Measurements from ENCODE around the gene SLC6A5. TPM values are rescaled to one million over a fixed set of nuclear protein-coding genes. Genes with fewer than 3 reads are reported as not detected.

Gene SLC6A5
- total and polyA plus RNA-seq, 2 of the 8 experiments (the other 6 are each of a cell fraction or from before 2014, with no cell fraction given) = not detected

GRCh38 chr11:20611892-20612291, 12.5 kb downstream of the SLC6A5 start:
- H2AK5ac ChIP-seq (ENCODE audit: low read depth, low read length) = no peak overlapping the region
- 94% methylated on average over 4 of the region's 4 CpGs; no CpG with 5 or more reads in 1 of the 2 experiments for WGBS, 2 experiments (ENCODE audit: extremely low coverage in 1 of 2, insufficient coverage in 1 of 2, insufficient read length in 1 of 2, insufficient replicate concordance in 2 of 2, low coverage in 1 of 2, low lambda C conversion rate in 2 of 2, missing lambda C conversion rate in 1 of 2)
- no peak overlapping the region for H2BK12ac ChIP-seq (ENCODE audit: low read depth, low read length)
- no peak overlapping the region for H3K27ac ChIP-seq (ENCODE audit: low read depth, low read length)
- H3K23ac ChIP-seq (ENCODE audit: insufficient read length) = no peak overlapping the region
- no peak overlapping the region for H2BK120ac ChIP-seq (replicated peaks; ENCODE audit: low read depth, low read length)
- no peak overlapping the region for H3K4ac ChIP-seq (replicated peaks; ENCODE audit: insufficient read length, low read depth, low read length)
- H3K79me1 ChIP-seq (ENCODE audit: low read depth, low read length) = no peaks in the 10 kb centered on the region
- H2BK15ac ChIP-seq (ENCODE audit: low read length) = no peak overlapping the region
- H3K14ac ChIP-seq (ENCODE audit: insufficient read length) = no peak overlapping the region
- H2BK20ac ChIP-seq (ENCODE audit: low read length) = no peak overlapping the region
- POLR2A ChIA-PET (ENCODE audit: partially characterized antibody) = interaction anchor here (1.4 kb wide), 1 partner anchor 222 kb away, joined by 3 read pairs; no protein-coding TSS in a partner anchor
- CTCF ChIA-PET (ENCODE audit: partially characterized antibody) = interaction anchor here (1.3 to 5.0 kb wide), 6 partner anchors 8 to 214 kb away, joined by 3 to 53 read pairs (median 6); no protein-coding TSS in a partner anchor
- H4K5ac ChIP-seq (ENCODE audit: insufficient read length, low read depth, low read length) = no peak overlapping the region
- no peaks in the 10 kb centered on the region for H3K79me2 ChIP-seq (ENCODE audit: control insufficient read depth in 1 of 2, insufficient read depth in 2 of 2, low read length in 2 of 2)
- H4K91ac ChIP-seq (replicated peaks; ENCODE audit: insufficient read length, low read length) = no peak overlapping the region
- no peak overlapping the region for H3K18ac ChIP-seq (ENCODE audit: extremely low read depth, low read length)
- no peak overlapping the region for H2AFZ ChIP-seq (ENCODE audit: low read length)
- DNase-seq (ENCODE audit: low read depth in 1 of 2, low spot score in 2 of 2) (no peak), FAIRE-seq (no peak)
- no peak for TF ChIP-seq PHF8 (conservative IDR thresholded peaks at IDR 0.05; ENCODE audit: low read depth, low read length)
- no peak for TF ChIP-seq RXRA (IDR thresholded peaks at IDR 0.05; ENCODE audit: insufficient read depth, low read depth, low read length)
- TF ChIP-seq KDM1A (IDR thresholded peaks at IDR 0.05; ENCODE audit: borderline replicate concordance, low read length) = no peak
- no peaks in the 10 kb centered on the region for H3K23me2 ChIP-seq (ENCODE audit: low read depth, low read length)
- no peak overlapping the region for H4K8ac ChIP-seq (ENCODE audit: extremely low read depth, insufficient read depth, low read length)
- H3K9ac ChIP-seq (replicated peaks in 1 of 4; ENCODE audit: extremely low read depth in 1 of 4, low read depth in 3 of 4, low read length in 3 of 4) = no peak overlapping the region
- H3K27me3 ChIP-seq (replicated peaks in 1 of 4; ENCODE audit: control insufficient read depth in 3 of 4, extremely low read depth in 1 of 4, insufficient read depth in 3 of 4, low read length in 3 of 4) = peaks cover 0 to 4% (median 0%) of the 10 kb centered on the region in 4 experiments; a peak in 4 of 7 replicates
- H3K4me3 ChIP-seq (ENCODE audit: extremely low read depth in 1 of 4, insufficient read depth in 2 of 4, low read depth in 3 of 4, low read length in 4 of 4) = no peak overlapping the region
- no peaks in the 10 kb centered on the region for H4K20me1 ChIP-seq (replicated peaks in 1 of 2; ENCODE audit: control insufficient read depth in 1 of 2, insufficient read depth in 2 of 2, low read length in 2 of 2)
- H2BK5ac ChIP-seq (ENCODE audit: low read depth, low read length) = no peak overlapping the region
- H3K56ac ChIP-seq (replicated peaks; ENCODE audit: insufficient read length, low read depth, low read length) = no peak overlapping the region
- no peaks in the 10 kb centered on the region for H3K36me3 ChIP-seq (ENCODE audit: control insufficient read depth in 2 of 4, insufficient read depth in 4 of 4, low read length in 3 of 4)
- H3K9me3 ChIP-seq (ENCODE audit: insufficient read depth in 2 of 2, low read depth in 1 of 2, low read length in 1 of 2) = no peaks in the 10 kb centered on the region
- no peaks in the 10 kb centered on the region; a peak in 2 of 7 replicates for H3K4me1 ChIP-seq (replicated peaks in 1 of 4; ENCODE audit: control insufficient read depth in 3 of 4, insufficient read depth in 4 of 4, low read length in 3 of 4)
- no peak overlapping the region for H3K4me2 ChIP-seq (ENCODE audit: insufficient read depth in 1 of 2, low read depth in 2 of 2, low read length in 2 of 2)
